Left cardiac atrium (tissue), 4 donors: ENCODE results near the gene RNF144A. TPM values are rescaled to one million over a fixed set of nuclear protein-coding genes. Genes with fewer than 3 reads are reported as not detected.

Experiments
- ATAC-seq, 2 donors: fragments of 200-7000 bp; cut with Tn5 transposase; one replicate each; pipeline ENCODE4 v1.9.1; 2020; ENCODE audit warnings: mild to moderate bottlenecking in 2 of 2, moderate library complexity in 2 of 2
- DNase-seq: peaks from one replicate; pipeline ENCODE4 v3.0.0-alpha.2; 2020
- intact Hi-C, 2 donors: fragments of 100-400 bp; cut with DNase I; formaldehyde crosslinking; loops; one replicate each; pipeline versions ENCODE4 v1.14.1 to v1.15.1; 2022 to 2023
- total RNA-seq, 2 donors: library from RNA; stranded (reverse); fragmentation: NEBNext Ultra II Directional; extraction: Animal tissue kit (Norgen Biotek cat#: 25700); gene quantifications; one replicate each; pipeline ENCODE4 v1.2.1, GENCODE V29; 2021
- donor health status: DM: no; HTN: yes; CAD: no.
- donor health status: DM: no; HTN: yes; CAD: no; lungs with severe emphysema.
- donor health status: DM: yes; HTN: yes; CAD: no.
- donor health status: Dilated cardiomyopathy.

The RNF144A gene
- total RNA-seq, 2 donors from 2014 or later, result 4.4 to 10.4 TPM

- ATAC-seq (no peak), DNase-seq (no peak)
- intact Hi-C loops, result no loop called here
These were observed 156.7 kb downstream of the RNF144A start for GRCh38 chr2:7073901-7074300.

DNA sequence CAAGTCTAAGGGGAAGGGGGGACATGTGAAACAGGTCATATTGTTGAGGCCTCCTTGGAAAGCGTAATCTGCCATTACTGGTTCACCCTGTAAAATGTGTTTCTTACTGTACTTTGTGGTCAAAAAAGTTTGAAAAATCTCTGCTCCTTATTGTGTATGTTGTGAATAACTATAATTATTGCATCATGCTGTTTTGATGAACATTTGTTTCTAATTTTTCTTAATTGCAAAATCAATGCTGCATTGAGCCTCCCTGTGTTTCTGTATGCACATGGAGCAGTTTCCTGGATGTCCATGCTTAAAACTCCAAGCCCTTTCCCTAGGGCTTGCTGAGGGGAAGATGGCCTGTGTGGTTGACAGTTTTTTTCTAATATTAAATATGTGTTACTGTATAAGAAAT is 158.6 kb downstream of the RNF144A start:
- intact Hi-C loops, result no loop called here
- no peak for ATAC-seq
- DNase-seq, result no peak

DNA sequence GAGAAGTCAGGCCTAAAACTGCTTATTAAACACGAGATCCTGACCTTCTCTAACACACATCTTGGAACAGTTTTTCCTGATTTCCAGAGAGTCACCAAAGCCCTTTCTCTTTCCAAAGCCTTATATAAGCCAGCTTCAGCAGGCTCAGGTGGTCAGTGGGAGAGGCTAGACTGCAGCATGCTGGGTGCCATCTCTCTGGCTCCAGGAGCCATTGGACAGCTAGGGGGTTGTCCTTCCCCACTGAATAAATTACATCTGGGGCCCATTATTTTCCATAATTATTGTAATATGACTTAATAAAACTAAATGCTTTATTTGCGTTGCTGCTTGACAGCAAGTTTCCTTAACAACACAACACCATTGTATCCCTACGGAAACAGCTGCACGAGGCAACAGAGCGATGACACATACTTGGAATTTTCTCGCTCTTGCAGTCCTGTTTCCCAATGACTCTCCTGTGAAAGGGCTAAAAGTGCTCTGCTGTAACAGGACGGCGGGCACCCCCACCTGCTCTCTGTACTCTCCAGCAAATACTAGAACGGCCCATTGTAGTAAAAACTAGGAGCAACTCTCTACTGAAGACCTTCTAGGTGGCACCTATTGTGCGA is 160.6 kb downstream of the RNF144A start:
- DNase-seq (no peak), ATAC-seq (peak; percentile 72 to 80)
- intact Hi-C loops, result no loop called here

DNA sequence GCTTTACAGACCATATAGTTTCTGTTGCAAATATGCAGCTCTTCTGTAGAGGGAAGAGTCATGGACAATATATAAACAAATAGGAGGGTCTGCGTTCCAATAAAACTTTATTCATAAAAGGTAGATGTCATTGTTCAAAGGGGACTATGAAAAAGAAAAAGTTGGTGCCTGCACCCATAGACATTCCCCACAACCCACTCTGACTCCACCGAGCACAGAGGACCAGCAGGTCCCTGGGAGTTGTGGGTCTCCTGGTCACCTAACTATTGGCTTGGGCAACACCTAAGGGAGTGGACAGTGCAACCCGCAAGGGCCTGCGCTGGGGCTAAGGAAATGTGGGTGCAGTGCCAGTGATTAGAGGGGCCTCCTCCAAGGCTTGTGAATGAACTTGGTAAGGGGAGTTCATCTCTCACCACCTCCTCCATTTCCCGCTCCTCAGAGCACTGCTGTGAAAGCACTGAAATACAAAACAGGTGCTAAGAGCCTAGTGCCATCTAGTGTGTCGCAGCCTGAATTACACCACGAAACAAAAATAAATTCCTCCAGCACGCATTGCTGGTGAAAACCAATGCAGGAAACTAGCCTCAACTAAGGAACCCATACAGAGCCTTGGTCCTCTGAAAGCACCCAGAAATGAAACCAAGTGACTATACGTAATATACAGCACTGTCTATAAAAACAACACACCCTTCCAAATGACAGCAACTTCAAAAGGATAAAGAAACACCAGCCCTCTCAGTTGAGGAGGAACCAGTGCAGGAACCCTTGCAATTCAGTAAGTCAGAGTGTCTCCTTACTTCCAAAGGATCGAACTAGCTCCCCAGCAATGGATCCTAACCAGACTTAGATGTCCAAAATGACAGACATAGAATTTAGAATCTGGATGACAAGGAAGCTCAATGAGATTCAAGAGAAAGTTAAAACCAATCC is 166.6 kb downstream of the RNF144A start:
- ATAC-seq (no peak), DNase-seq (no peak)
- intact Hi-C loops, result no loop called here

- DNase-seq (no peak), ATAC-seq (no peak)
- intact Hi-C loops, result no loop called here
These were observed 167.4 kb downstream of the RNF144A start for GRCh38 chr2:7084601-7085000.

- intact Hi-C loops, result no loop called here
- no peak for DNase-seq
- no peak for ATAC-seq
These were observed 172.1 kb downstream of the RNF144A start for GRCh38 chr2:7089284-7089683.

- intact Hi-C loops, result no loop called here
These were observed 172.8 kb downstream of the RNF144A start for GRCh38 chr2:7089898-7090510.

GRCh38 chr2:7093376-7093775 is 176.2 kb downstream of the RNF144A start:
- DNase-seq (no peak), ATAC-seq (no peak)
- intact Hi-C loops, result no loop called here

More at GRCh38 chr2:7089898-7090510, 172.8 kb downstream of the RNF144A start:
- DNase-seq (no peak), ATAC-seq (no peak)

Other genes starting within 250 kb of the RNF144A start
- gene CMPK2, start 51.5 kb upstream of the RNF144A start, total RNA-seq, result 1 to 10 TPM; 3.7 to 7.8 TPM
- 1 to 10 TPM; 3.2 to 8.0 TPM for gene RSAD2, start 39.6 kb upstream of the RNF144A start, total RNA-seq